ENCODE data around the gene FNDC10. TPM values are rescaled to one million over a fixed set of nuclear protein-coding genes. Genes with fewer than 3 reads are reported as not detected.

FNDC10 gene
- total and polyA plus RNA-seq, 10 donors, result 2.2 to 8.8 (median 4.6) TPM

GRCh38 chr1:1617516-1617915 lies 17.6 kb upstream of the FNDC10 start:
- H3K27ac ChIP-seq, result no peak overlapping the region
- no peaks in the 10 kb centered on the region for H3K9me3 ChIP-seq
- intact Hi-C loops (cut with DNase I; ENCODE audit: low total_unique reads), result no loop called here
- no peak for TF ChIP-seq CTCF (IDR thresholded peaks at IDR 0.05 in 8 of 11, conservative IDR thresholded peaks at IDR 0.05 in 3 of 11)
- no peaks in the 10 kb centered on the region for H3K27me3 ChIP-seq (replicated peaks in 1 of 7)
- DNase-seq, result peak; percentile 69
- no peak overlapping the region for H3K4me3 ChIP-seq
- H3K4me1 ChIP-seq, result peaks cover 16 to 57% (median 37%) of the 10 kb centered on the region in 6 donors
- 89 to 94% (median 91%) methylated on average over 11 of the region's 11 CpGs for WGBS, 5 donors
- H3K36me3 ChIP-seq, result peaks cover 0 to 22% (median 0%) of the 10 kb centered on the region in 6 donors

- H3K36me3 ChIP-seq, result peaks cover 0 to 22% (median 0%) of the 10 kb centered on the region in 6 donors
- no peaks in the 10 kb centered on the region for H3K27me3 ChIP-seq (replicated peaks in 1 of 7)
- no peaks in the 10 kb centered on the region for H3K9me3 ChIP-seq
- H3K4me3 ChIP-seq, result peak overlapping the region; percentile 73 to 98 (median 83)
- H3K4me1 ChIP-seq, result peaks cover 16 to 64% (median 37%) of the 10 kb centered on the region in 6 donors
- WGBS, 5 donors, result 82 to 95% (median 90%) methylated on average over 16 to 19 of the region's 19 CpGs
- peak; percentile 87 for DNase-seq
- no peak for TF ChIP-seq CTCF (IDR thresholded peaks at IDR 0.05 in 8 of 11, conservative IDR thresholded peaks at IDR 0.05 in 3 of 11)
- no peak for TF ChIP-seq POLR2AphosphoS5 (IDR thresholded peaks at IDR 0.05)
- TF ChIP-seq POLR2A (IDR thresholded peaks at IDR 0.05), result no peak
- intact Hi-C loops (cut with DNase I; ENCODE audit: low total_unique reads), result no loop called here
- no peak overlapping the region for H3K27ac ChIP-seq
Measured at GRCh38 chr1:1616838-1617237, 16.9 kb upstream of the FNDC10 start.

GRCh38 chr1:1616045-1616790 lies 16.3 kb upstream of the FNDC10 start:
- no peak for DNase-seq

More at GRCh38 chr1:1616045-1616790, 16.3 kb upstream of the FNDC10 start:
- 9 to 40% (median 10%) methylated on average over 21 to 80 of the region's 80 CpGs for WGBS, 5 donors
- H3K4me3 ChIP-seq, result peak overlapping the region; percentile 73 to 98 (median 83)
- peaks cover 16 to 66% (median 37%) of the 10 kb centered on the region in 6 donors for H3K4me1 ChIP-seq
- H3K27ac ChIP-seq, result peak overlapping the region; percentile 98 to 100 (median 100)
- no peaks in the 10 kb centered on the region for H3K9me3 ChIP-seq
- peaks cover 0 to 22% (median 0%) of the 10 kb centered on the region in 6 donors for H3K36me3 ChIP-seq
- intact Hi-C loops (cut with DNase I; ENCODE audit: low total_unique reads), result no loop called here
- H3K27me3 ChIP-seq (replicated peaks in 1 of 7), result no peaks in the 10 kb centered on the region
- TF ChIP-seq POLR2AphosphoS5 (IDR thresholded peaks at IDR 0.05), result no peak
- TF ChIP-seq POLR2A (IDR thresholded peaks at IDR 0.05), result no peak
- no peak for TF ChIP-seq CTCF (IDR thresholded peaks at IDR 0.05 in 8 of 11, conservative IDR thresholded peaks at IDR 0.05 in 3 of 11)
